HG03520 (cell line): ENCODE results near the gene TOX2.

Source experiments
- ATAC-seq: cut with Tn5 transposase; IDR thresholded peaks from one replicate; pipeline ENCODE4 v1.9.1; 2021; ENCODE audit warnings: mild to moderate bottlenecking, moderate library complexity; ENCODE audit not compliant: unreplicated experiment

TOX2 gene

DNA sequence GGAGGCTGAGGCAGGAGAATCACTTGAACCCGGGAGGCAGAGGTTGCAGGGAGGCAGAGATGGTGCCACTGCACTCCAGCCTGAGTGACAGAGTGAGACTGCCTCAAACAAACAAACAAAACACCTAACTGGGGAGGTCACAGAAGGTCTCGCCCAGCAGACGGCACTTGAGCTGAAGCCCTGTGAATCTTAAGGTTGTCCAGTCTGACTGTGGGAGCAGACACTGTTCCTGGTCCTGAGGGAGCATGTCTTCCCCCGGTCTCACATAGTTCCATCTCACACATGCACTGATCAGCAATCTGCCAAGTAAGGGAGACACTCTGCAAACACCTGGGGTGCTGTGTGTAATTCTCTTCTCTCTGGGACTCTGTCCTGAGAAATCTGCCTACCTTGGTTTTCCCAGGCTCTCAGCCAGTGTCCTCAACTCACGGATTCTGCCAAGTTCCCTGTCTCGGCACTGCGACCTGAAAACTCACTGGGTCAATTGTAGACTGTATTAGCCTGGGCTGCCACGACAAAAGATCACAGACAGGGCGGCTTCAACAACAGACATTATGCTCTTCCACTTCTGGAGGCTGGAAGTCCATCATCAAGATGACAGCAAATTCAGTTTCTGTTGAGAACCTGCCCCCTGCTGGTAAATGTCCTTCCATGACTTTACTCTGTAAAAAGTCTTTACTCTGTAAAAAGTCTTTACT is 178.0 kb downstream of the TOX2 start:
- ATAC-seq, result no peak

GRCh38 chr20:44093249-44093582 is 178.6 kb downstream of the TOX2 start:
- ATAC-seq, result no peak

GRCh38 chr20:44095831-44096230 is 181.2 kb downstream of the TOX2 start:
- no peak for ATAC-seq

GRCh38 chr20:44097521-44098255 is 183.0 kb downstream of the TOX2 start:
- no peak for ATAC-seq

DNA sequence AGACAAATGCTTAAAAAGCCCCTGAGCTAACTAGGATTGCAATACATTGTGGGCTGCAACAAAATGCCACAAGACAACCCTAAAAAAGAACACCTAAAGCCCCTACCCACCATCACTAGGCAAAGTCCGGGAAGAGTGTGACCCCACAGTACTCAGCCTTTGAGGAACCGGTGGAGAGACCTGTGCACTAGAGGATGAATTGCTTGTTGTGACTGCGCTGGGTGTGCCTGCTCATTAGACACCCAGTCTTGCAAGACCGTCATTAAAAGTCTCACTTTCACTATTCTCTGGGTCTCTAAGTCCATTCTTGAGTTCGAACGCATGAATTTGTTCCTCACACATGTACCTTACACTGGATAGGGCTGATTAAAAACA is 183.6 kb downstream of the TOX2 start:
- ATAC-seq, result no peak

DNA sequence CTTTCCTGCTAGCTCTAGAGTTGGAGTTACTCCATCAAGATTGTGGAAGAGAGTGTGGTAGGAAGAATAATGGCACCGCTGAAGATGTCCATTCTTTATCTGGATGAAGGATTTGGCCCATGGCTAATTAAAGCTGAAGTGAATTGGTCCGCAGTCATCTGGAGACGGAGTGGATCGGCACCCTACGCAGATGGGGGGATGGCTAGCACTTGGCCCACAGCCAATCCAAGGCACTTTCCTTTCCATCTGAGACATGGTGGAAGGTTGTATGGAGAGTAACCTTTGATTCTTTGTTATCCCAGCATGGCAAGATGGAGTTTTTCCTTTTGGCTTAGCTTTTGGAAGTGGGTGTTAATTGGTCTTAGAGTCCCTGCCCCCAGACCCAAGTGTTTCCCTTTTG is 184.0 kb downstream of the TOX2 start:
- ATAC-seq, result no peak

- ATAC-seq, result no peak
These were observed 185.2 kb downstream of the TOX2 start for GRCh38 chr20:44099832-44100231.

- no peak for ATAC-seq
These were observed 187.9 kb downstream of the TOX2 start for GRCh38 chr20:44102582-44102981.

DNA sequence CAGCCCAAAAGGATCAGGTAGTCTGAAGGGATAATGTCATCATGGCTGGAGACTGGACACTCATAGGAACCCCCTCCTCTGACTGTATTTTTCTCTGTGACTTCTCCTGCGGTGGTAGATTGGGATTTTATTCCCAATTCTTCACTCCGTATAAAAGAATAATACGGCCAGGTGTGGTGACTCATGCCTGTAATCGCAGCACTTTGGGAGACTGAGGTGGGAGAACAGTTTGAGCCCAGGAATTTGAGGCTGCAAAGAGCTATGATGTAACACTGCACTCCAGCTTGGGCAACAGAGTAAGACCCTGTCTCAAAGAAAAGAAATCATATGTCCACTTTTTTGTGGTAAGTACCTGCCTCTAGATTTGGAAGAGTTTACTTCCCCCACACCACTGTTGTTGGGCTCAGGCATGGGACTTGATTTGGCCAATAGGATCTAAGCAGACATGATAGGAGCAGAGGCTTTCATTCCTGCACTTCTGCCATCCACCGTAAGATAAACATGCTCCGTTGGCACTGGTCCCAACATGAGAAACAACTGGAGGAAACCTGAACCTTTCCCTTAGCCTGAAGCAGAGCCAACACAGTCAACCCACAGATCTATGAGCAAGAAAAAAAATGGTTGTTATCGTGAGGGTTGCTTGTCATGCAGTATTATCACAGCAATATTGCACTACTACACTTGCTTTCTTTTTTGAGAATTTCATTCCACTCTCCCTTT is 190.3 kb downstream of the TOX2 start:
- no peak for ATAC-seq

DNA sequence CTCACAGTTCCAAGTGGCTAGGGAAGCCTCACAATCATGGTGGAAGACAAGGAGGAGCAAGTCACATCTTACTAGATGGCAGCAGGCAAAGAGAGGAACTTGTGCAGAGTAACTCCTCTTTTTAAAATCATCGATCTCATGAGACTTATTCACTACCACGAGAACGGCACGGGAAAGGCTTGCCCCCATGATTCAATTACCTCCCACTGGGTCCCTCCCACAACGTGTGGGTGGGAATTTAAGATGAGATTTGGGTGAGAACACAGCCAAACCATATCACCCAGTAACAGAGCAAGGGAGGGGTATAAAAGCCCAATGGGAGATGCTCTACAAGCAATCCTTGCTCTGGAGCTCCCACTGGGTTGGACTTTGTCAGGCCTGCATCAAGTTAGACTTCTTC is 192.0 kb downstream of the TOX2 start:
- no peak for ATAC-seq

- ATAC-seq, result no peak
These were observed 195.3 kb downstream of the TOX2 start for GRCh38 chr20:44109951-44110361.

DNA sequence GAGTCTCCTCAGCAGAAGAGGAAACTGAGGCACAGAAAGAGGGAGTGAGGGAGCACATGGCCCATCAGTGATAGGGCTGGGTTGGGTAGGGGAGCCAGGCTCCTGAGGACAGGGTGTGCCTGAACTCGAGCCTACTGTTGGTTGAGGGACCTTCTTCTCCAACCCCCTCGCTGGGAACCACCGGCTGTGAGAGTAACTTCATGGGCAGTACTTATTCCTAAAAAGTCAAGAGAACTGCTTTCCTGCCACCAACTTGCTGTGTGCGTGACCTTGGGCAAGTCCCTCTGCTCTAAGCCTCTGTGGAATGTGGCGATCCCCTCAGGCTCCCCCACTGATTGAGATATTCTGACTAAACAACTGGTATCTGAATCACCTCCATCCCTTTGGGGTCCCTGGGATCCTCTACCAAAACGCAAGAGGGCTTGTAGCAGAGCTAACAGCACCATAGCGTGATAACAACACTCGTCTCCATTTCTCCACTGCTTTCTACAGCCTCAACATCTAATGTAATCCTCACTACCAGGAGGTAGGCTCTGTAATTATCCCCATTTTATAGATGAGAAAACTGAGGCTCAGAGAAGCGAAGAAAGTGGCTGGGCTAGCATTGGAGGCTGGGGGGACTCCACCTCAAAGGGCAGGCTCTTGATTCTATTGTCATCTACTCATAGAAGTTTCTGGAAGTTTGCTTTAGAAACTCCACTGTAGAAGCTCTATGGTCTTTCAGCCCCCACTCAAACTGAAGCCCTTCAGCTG is 196.3 kb downstream of the TOX2 start:
- ATAC-seq, result no peak

- ATAC-seq, result no peak
These were observed 197.2 kb downstream of the TOX2 start for GRCh38 chr20:44111712-44112335.

DNA sequence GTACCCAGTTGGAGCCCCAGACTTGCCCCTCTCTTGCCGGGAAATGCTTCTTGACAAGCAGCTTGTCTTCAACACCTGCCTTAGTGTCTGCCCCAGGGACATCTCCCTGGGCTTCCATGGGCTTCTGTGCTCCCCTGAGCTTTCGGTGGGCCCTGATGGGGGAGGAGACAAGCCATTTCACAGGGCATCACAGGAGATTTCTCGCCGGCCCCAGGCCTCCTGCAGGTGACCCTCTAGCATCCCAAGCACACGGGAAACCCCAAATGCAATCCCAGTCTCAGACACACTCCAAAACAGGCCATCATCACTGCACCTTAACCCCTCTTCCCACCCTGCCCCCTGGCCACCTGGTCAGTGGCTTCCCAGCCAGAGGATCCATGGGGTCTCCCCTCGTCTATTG is 197.8 kb downstream of the TOX2 start:
- no peak for ATAC-seq

GRCh38 chr20:44112889-44113617 is 198.4 kb downstream of the TOX2 start:
- ATAC-seq, result no peak

GRCh38 chr20:44113618-44114376 is 199.1 kb downstream of the TOX2 start:
- no peak for ATAC-seq

DNA sequence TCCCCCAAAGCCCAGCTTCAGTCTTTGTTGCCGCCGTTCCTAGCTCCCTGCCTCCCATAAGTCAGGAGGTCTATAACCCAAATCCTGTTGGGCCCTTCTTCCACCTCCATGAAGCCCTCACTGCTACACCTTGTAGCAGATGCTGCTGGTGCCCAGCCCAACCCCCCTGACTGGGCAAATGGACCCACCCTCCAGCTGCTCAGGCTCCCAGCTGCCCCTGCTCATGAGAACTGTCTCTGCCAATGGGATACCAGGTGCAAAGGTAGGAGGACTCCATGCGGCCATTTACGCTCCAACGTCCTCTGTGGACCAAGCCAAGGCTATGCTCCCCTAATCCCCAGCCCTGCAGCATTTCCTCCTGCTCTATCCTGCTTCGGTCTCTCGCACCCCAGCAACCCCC is 200.5 kb downstream of the TOX2 start:
- ATAC-seq, result no peak

GRCh38 chr20:44115762-44116644 is 201.4 kb downstream of the TOX2 start:
- no peak for ATAC-seq
